ENCODE measurements around the gene MYO18A.

GRCh38 chr17:29038085-29038795, 142.0 kb downstream of the MYO18A start:
- TF ChIP-seq EZH2phosphoT487 (IDR thresholded peaks at IDR 0.05; ENCODE audit: low read depth, severe bottlenecking, unreplicated experiment) = no peak
- TF ChIP-seq CTCF (IDR thresholded peaks at IDR 0.05; ENCODE audit: poor library complexity) = no peak
- no peak for TF ChIP-seq EZH2 (IDR thresholded peaks at IDR 0.05; ENCODE audit: borderline replicate concordance)
